Panc1 (cell line): ENCODE measurements around the gene SENP7. TPM values are rescaled to one million over a fixed set of nuclear protein-coding genes. Genes with fewer than 3 reads are reported as not detected.

Experiments
- ATAC-seq: fragments of 200-7000 bp; cut with Tn5 transposase; 2 replicates; pipeline ENCODE4 v1.9.1; 2020; ENCODE audit warnings: mild to moderate bottlenecking, moderate library complexity
- BruUV-seq: library from RNA; stranded (reverse); fragments of 400-500 nt; replicated peaks from 2 replicates; lab custom pipeline; 2021; lab: Mats Ljungman, UMichigan
- CTCF ChIA-PET: fragments of 300-600 bp; sonication (Branson Sonifier 250); formaldehyde crosslinking; loops from one replicate; lab custom pipeline; 2022; ENCODE audit warnings: antibody characterized with exemption; lab: Charles Lee
- POLR2A ChIA-PET: fragments of 300-600 bp; sonication (Branson Sonifier 250); formaldehyde crosslinking; loops from one replicate; lab custom pipeline; 2022; ENCODE audit warnings: antibody characterized with exemption; lab: Charles Lee
- DNase-seq: peaks from one replicate; pipeline ENCODE4 v3.0.0-alpha.2; 2010; ENCODE audit warnings: low read depth, low spot score
- H3K27ac ChIP-seq: 2 replicates; pipeline ENCODE4 v1.5.1; 2011; ENCODE audit warnings: mild to moderate bottlenecking, low read length, inconsistent platforms
- H3K27me3 ChIP-seq: fragments of 200-500 bp; sonication (Bioruptor generic); 2 replicates; pipeline ENCODE4 v1.6.0; 2014; ENCODE audit warnings: low read length, inconsistent platforms; ENCODE audit not compliant: control insufficient read depth, insufficient read depth
- H3K36me3 ChIP-seq: fragments of 200-500 bp; sonication (Bioruptor generic); 2 replicates; pipeline ENCODE4 v1.5.1; 2014; ENCODE audit warnings: inconsistent platforms, mild to moderate bottlenecking, low read length, moderate library complexity; ENCODE audit not compliant: control insufficient read depth, insufficient read depth
- H3K4me1 ChIP-seq: 2 replicates; pipeline ENCODE4 v1.5.1; 2011; ENCODE audit warnings: inconsistent platforms, mild to moderate bottlenecking, low read length, moderate library complexity; ENCODE audit not compliant: control insufficient read depth, insufficient read depth
- H3K4me3 ChIP-seq, 2 experiments: 2 replicates each; pipeline ENCODE4 v1.5.1; 2011 to 2012; ENCODE audit warnings: low read depth in 2 of 2, low read length in 2 of 2, mild to moderate bottlenecking in 2 of 2, inconsistent platforms in 1 of 2, moderate library complexity in 1 of 2
- H3K9me3 ChIP-seq: fragments of 200-500 bp; sonication (Bioruptor generic); 2 replicates; pipeline ENCODE4 v1.5.1; 2014; ENCODE audit warnings: low read depth, mild to moderate bottlenecking, inconsistent platforms, low read length, moderate library complexity; ENCODE audit not compliant: control insufficient read depth, insufficient read depth
- POLR2AphosphoS5 ChIP-seq: IDR thresholded peaks from 2 replicates; pipeline ENCODE4 v1.6.1; 2012; ENCODE audit warnings: mild to moderate bottlenecking, low read depth, low read length, moderate library complexity
- SIN3A ChIP-seq: IDR thresholded peaks from 2 replicates; pipeline ENCODE4 v1.6.1; 2012; ENCODE audit warnings: low read depth, mild to moderate bottlenecking, low read length, moderate library complexity, borderline replicate concordance; ENCODE audit not compliant: insufficient read depth
- TCF7L2 ChIP-seq: IDR thresholded peaks from 2 replicates; pipeline ENCODE4 v1.6.1; 2011; ENCODE audit warnings: mild to moderate bottlenecking, low read depth, low read length, inconsistent platforms
- in situ Hi-C: cut with HindIII; loops from 2 replicates; pipeline ENCODE4 v1.10.0; 2016; ENCODE audit warnings: low sequenced_read_pairs, low pct_unique_long_range_greater_than_20kb
- intact Hi-C: fragments of 100-400 bp; cut with micrococcal nuclease; formaldehyde crosslinking; loops from one replicate; pipeline ENCODE4 v1.10.0; 2022; ENCODE audit not compliant: unreplicated experiment
- total RNA-seq: library from RNA; stranded (reverse); gene quantifications from one replicate; pipeline ENCODE4 v1.2.1, GENCODE V29; 2021; ENCODE audit not compliant: unreplicated experiment
- TF ChIP-seq, protein P1 (sequence below), 2 experiments: IDR thresholded peaks; 2 replicates each; pipeline ENCODE4 v1.6.1; 2011 to 2012; ENCODE audit warnings: low read depth in 2 of 2, control low read depth in 1 of 2, low read length in 1 of 2, mild to moderate bottlenecking in 1 of 2, moderate library complexity in 1 of 2; ENCODE audit not compliant: insufficient read depth in 1 of 2
- TF ChIP-seq, protein P2 (sequence below): fragments of 450-650 bp; IDR thresholded peaks from 2 replicates; pipeline ENCODE4 v1.5.1; 2017; ENCODE audit warnings: mild to moderate bottlenecking

SENP7 gene
- total RNA-seq, 1 experiment from 2014 or later: 10.1 TPM

DNA sequence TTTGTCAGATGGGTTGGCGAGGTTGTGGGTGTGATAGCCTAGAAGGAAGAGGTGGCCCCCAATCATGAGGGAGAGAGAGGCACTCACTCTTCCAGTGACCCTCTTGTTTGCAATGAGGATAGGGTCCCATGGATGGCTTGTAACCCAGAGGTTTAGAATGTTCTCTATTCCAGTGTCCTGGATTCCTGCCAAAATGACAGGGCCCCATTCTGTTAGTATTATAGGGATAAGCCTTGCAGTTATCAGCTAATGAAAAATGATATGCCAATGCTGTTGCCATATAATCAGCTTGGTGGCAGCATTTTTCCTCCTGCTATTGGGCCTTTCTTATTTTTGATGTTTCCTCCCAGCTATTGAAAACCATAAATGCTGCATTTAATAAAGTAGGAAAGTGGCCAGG is 23.3 kb upstream of the SENP7 start:
- intact Hi-C loops (no loop called here), in situ Hi-C loops (no loop called here)
- no peaks in the 10 kb centered on the region for H3K9me3 ChIP-seq
- BruUV-seq: no TSS peak
- TF ChIP-seq POLR2AphosphoS5 (no peak), SIN3A (no peak), TCF7L2 (no peak)
- TF ChIP-seq, protein P1, sequence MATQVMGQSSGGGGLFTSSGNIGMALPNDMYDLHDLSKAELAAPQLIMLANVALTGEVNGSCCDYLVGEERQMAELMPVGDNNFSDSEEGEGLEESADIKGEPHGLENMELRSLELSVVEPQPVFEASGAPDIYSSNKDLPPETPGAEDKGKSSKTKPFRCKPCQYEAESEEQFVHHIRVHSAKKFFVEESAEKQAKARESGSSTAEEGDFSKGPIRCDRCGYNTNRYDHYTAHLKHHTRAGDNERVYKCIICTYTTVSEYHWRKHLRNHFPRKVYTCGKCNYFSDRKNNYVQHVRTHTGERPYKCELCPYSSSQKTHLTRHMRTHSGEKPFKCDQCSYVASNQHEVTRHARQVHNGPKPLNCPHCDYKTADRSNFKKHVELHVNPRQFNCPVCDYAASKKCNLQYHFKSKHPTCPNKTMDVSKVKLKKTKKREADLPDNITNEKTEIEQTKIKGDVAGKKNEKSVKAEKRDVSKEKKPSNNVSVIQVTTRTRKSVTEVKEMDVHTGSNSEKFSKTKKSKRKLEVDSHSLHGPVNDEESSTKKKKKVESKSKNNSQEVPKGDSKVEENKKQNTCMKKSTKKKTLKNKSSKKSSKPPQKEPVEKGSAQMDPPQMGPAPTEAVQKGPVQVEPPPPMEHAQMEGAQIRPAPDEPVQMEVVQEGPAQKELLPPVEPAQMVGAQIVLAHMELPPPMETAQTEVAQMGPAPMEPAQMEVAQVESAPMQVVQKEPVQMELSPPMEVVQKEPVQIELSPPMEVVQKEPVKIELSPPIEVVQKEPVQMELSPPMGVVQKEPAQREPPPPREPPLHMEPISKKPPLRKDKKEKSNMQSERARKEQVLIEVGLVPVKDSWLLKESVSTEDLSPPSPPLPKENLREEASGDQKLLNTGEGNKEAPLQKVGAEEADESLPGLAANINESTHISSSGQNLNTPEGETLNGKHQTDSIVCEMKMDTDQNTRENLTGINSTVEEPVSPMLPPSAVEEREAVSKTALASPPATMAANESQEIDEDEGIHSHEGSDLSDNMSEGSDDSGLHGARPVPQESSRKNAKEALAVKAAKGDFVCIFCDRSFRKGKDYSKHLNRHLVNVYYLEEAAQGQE (IDR thresholded peaks at IDR 0.05; ENCODE audit: insufficient read depth in 1 of 2, low read depth in 2 of 2, low read length in 1 of 2): no peak
- TF ChIP-seq, protein P2, sequence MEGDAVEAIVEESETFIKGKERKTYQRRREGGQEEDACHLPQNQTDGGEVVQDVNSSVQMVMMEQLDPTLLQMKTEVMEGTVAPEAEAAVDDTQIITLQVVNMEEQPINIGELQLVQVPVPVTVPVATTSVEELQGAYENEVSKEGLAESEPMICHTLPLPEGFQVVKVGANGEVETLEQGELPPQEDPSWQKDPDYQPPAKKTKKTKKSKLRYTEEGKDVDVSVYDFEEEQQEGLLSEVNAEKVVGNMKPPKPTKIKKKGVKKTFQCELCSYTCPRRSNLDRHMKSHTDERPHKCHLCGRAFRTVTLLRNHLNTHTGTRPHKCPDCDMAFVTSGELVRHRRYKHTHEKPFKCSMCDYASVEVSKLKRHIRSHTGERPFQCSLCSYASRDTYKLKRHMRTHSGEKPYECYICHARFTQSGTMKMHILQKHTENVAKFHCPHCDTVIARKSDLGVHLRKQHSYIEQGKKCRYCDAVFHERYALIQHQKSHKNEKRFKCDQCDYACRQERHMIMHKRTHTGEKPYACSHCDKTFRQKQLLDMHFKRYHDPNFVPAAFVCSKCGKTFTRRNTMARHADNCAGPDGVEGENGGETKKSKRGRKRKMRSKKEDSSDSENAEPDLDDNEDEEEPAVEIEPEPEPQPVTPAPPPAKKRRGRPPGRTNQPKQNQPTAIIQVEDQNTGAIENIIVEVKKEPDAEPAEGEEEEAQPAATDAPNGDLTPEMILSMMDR: no peak
- ATAC-seq (no peak), DNase-seq (no peak)
- no peaks in the 10 kb centered on the region for H3K36me3 ChIP-seq
- H3K27me3 ChIP-seq: peaks cover 5% of the 10 kb centered on the region; the same call in 1 of the 2 replicates
- no peak overlapping the region for H3K27ac ChIP-seq
- H3K4me3 ChIP-seq: no peak overlapping the region
- ChIA-PET POLR2A (no interaction called here), CTCF (no interaction called here)
- no peaks in the 10 kb centered on the region for H3K4me1 ChIP-seq

DNA sequence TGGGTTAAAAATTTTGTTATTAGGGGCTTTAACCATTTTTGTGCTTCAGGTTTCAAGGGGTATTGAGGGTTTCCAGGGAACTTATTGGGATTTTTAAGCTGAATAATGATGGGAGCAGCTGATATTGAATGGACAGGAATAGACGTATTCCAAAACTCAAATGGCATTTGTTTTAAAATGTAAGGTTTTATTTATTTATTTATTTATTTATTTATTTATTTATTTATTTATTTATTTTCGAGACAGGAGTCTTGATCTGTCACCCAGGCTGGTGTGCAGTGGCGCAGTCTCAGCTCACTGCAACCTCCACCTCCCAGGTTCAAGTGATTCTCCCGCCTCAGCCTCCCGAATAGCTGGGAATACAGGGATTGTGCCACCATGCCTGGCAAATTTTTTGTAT is 22.2 kb upstream of the SENP7 start:
- no peak overlapping the region for H3K27ac ChIP-seq
- ATAC-seq (no peak), DNase-seq (no peak)
- H3K4me3 ChIP-seq: no peak overlapping the region
- POLR2A ChIA-PET: no interaction called here
- in situ Hi-C loops: no loop called here
- H3K36me3 ChIP-seq: no peaks in the 10 kb centered on the region
- H3K4me1 ChIP-seq: no peaks in the 10 kb centered on the region
- peaks cover 5% of the 10 kb centered on the region; the same call in 1 of the 2 replicates for H3K27me3 ChIP-seq
- TF ChIP-seq SIN3A (no peak), TCF7L2 (no peak), POLR2AphosphoS5 (no peak)
- TF ChIP-seq, protein P1 (IDR thresholded peaks at IDR 0.05; ENCODE audit: insufficient read depth in 1 of 2, low read depth in 2 of 2, low read length in 1 of 2): no peak
- TF ChIP-seq, protein P2: no peak
- H3K9me3 ChIP-seq: no peaks in the 10 kb centered on the region
- intact Hi-C loops: no loop called here
- BruUV-seq: no TSS peak
- CTCF ChIA-PET: no interaction called here
